GM12874 (cell line): ENCODE results near the gene SERGEF.

Source experiments
- CTCF ChIP-seq: IDR thresholded peaks from 2 replicates; pipeline ENCODE4 v1.5.1; 2011; ENCODE audit warnings: low read depth, mild to moderate bottlenecking, control low read depth, low read length, moderate library complexity; ENCODE audit not compliant: insufficient read depth

The SERGEF gene

GRCh38 chr11:17921659-17922415, 91.0 kb downstream of the SERGEF start:
- no peak for TF ChIP-seq CTCF

GRCh38 chr11:17918049-17918605, 94.7 kb downstream of the SERGEF start:
- no peak for TF ChIP-seq CTCF

GRCh38 chr11:17917556-17917955, 95.3 kb downstream of the SERGEF start:
- TF ChIP-seq CTCF, result no peak

- TF ChIP-seq CTCF, result no peak
These were observed 97.2 kb downstream of the SERGEF start for GRCh38 chr11:17915500-17916143.

GRCh38 chr11:17914957-17915356, 97.9 kb downstream of the SERGEF start:
- no peak for TF ChIP-seq CTCF

GRCh38 chr11:17907046-17907445, 105.8 kb downstream of the SERGEF start:
- TF ChIP-seq CTCF, result no peak

GRCh38 chr11:17906436-17906835, 106.4 kb downstream of the SERGEF start:
- peak; percentile 41 for TF ChIP-seq CTCF
